CD4-positive, alpha-beta memory T cell (primary cell): ENCODE measurements around the gene UBXN1. TPM values are rescaled to one million over a fixed set of nuclear protein-coding genes. Genes with fewer than 3 reads are reported as not detected.
A peak's percentile ranks its signal among the peaks of the same experiment; 100 is the strongest.
"Not testable (repeated sequence)": the region's sequence is repeated elsewhere in the genome, so short reads cannot be mapped to it uniquely, and the experiment has no call there.

Experiments
- CTCF ChIA-PET: fragments of 350-600 bp; sonication (Branson Sonifier 250); formaldehyde crosslinking; loops from one replicate; lab custom pipeline; 2021; ENCODE audit warnings: inconsistent platforms; ENCODE audit not compliant: partially characterized antibody; lab: Charles Lee
- POLR2A ChIA-PET: fragments of 350-600 bp; sonication (Branson Sonifier 250); formaldehyde crosslinking; loops from one replicate; lab custom pipeline; 2021; ENCODE audit not compliant: partially characterized antibody; lab: Charles Lee
- DNase-seq, 5 donors: peaks; one replicate each; pipeline versions ENCODE4 v3.0.0 to v3.0.0-alpha.2; 2020 to 2022; ENCODE audit warnings: mixed read lengths in 1 of 5
- H3K27ac ChIP-seq: one replicate; pipeline ENCODE4 v1.7.0; 2013; ENCODE audit warnings: low read depth, low read length
- H3K27me3 ChIP-seq: 2 replicates; pipeline ENCODE4 v1.7.0; 2013; ENCODE audit warnings: mild to moderate bottlenecking, low read length, moderate library complexity; ENCODE audit not compliant: insufficient read depth
- H3K36me3 ChIP-seq: 2 replicates; pipeline ENCODE4 v1.7.0; 2013; ENCODE audit warnings: mild to moderate bottlenecking, low read length, moderate library complexity; ENCODE audit not compliant: insufficient read depth
- H3K4me1 ChIP-seq: 2 replicates; pipeline ENCODE4 v1.7.0; 2013; ENCODE audit warnings: mild to moderate bottlenecking, low read length, moderate library complexity; ENCODE audit not compliant: insufficient read depth
- H3K4me3 ChIP-seq, 2 donors: one replicate each; pipeline ENCODE4 v1.7.0; 2013; ENCODE audit warnings: low read length in 2 of 2, mild to moderate bottlenecking in 1 of 2
- H3K9me3 ChIP-seq, 2 donors: one replicate each; pipeline ENCODE4 v1.7.0; 2013; ENCODE audit warnings: low read length in 2 of 2, control low read depth in 1 of 2; ENCODE audit not compliant: control insufficient read depth in 1 of 2
- H3K27ac Mint-ChIP-seq, 7 donors: one replicate each; pipeline ENCODE4 v1.8.0; 2020 to 2021; ENCODE audit warnings: mixed read lengths in 7 of 7, mild to moderate bottlenecking in 6 of 7, inconsistent platforms in 3 of 7, moderate library complexity in 3 of 7
- H3K27me3 Mint-ChIP-seq, 2 donors: one replicate each; pipeline ENCODE4 v1.8.0; 2020 to 2021; ENCODE audit warnings: mixed read lengths in 2 of 2
- H3K36me3 Mint-ChIP-seq, 2 donors: one replicate each; pipeline ENCODE4 v1.8.0; 2020 to 2021; ENCODE audit warnings: mixed read lengths in 2 of 2, inconsistent platforms in 1 of 2, mild to moderate bottlenecking in 1 of 2
- H3K4me1 Mint-ChIP-seq, 4 donors: one replicate each; pipeline ENCODE4 v1.8.0; 2020 to 2021; ENCODE audit warnings: mixed read lengths in 4 of 4, mild to moderate bottlenecking in 1 of 4
- H3K4me3 Mint-ChIP-seq, 8 donors: one replicate each; pipeline ENCODE4 v1.8.0; 2020 to 2021; ENCODE audit warnings: mixed read lengths in 8 of 8, mild to moderate bottlenecking in 7 of 8, moderate library complexity in 6 of 8, inconsistent platforms in 3 of 8
- H3K9me3 Mint-ChIP-seq, 8 donors: one replicate each; pipeline ENCODE4 v1.8.0; 2020 to 2021; ENCODE audit warnings: mixed read lengths in 8 of 8, mild to moderate bottlenecking in 5 of 8, inconsistent platforms in 3 of 8, moderate library complexity in 1 of 8
- intact Hi-C: fragments of 100-400 bp; cut with micrococcal nuclease; formaldehyde crosslinking; loops from one replicate; pipeline ENCODE4 v1.15.1; 2023
- polyA plus RNA-seq, 2 donors: library from polyadenylated mRNA; unstranded; fragments of 300-500 nt; fragmentation: Illumina TruSeq; gene quantifications; one replicate each; pipeline ENCODE4 v1.2.3, GENCODE V29; 2021
- total RNA-seq, 2 experiments: library from RNA; stranded (reverse); gene quantifications; one replicate each; pipeline ENCODE4 v1.2.3, GENCODE V29; 2021

Gene UBXN1
- total and polyA plus RNA-seq, 4 experiments from 2014 or later, result 150 to 185 (median 179) TPM

DNA sequence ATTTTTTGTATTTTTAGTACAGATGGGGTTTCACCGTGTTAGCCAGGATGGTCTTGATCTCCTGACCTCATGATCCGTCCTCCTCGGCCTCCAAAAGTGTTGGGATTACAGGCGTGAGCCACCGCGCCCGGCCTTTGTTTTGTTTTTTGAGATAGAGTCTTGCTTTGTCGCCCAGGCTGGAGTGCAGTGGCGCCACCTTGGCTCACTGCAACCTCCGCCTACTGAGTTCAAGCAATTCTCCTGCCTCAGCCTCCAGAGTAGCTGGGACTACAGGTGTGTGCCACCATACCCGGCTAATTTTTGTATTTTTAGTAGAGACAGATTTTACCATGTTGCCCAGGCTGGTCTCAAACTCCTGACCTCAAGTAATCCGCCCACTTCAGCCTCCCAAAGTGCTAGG lies 28.6 kb downstream of the UBXN1 start:
- H3K27ac Mint-ChIP-seq, result peak overlapping the region in 3 of 7 donors; percentile 55 to 82 (median 78)
- Histone ChIP-seq H3K36me3 (peaks cover 18% of the 10 kb centered on the region), H3K4me1 (peaks cover 37% of the 10 kb centered on the region)
- DNase-seq, H3K27ac ChIP-seq, H3K9me3 Mint-ChIP-seq, H3K4me3 ChIP-seq, intact Hi-C loops, H3K27me3 Mint-ChIP-seq, H3K9me3 ChIP-seq, H3K27me3 ChIP-seq: not testable (repeated sequence)
- H3K36me3 Mint-ChIP-seq, result peaks cover 0 to 33% of the 10 kb centered on the region in 2 donors
- H3K4me1 Mint-ChIP-seq, result peaks cover 17 to 57% (median 32%) of the 10 kb centered on the region in 4 donors
- ChIA-PET CTCF (interaction anchor here (1.1 to 1.8 kb wide), 4 partner anchors 9 to 226 kb away, joined by 3 read pairs; partner anchors contain the start of genes C11orf98 and CSKMT), POLR2A (interaction anchor here (1.1 to 11.8 kb wide), 7 partner anchors 14 to 189 kb away, joined by 4 to 162 read pairs (median 5); partner anchors contain the start of genes C11orf98, CSKMT, EEF1G and TUT1)
- H3K4me3 Mint-ChIP-seq, result peak overlapping the region in 1 of 8 donors; percentile 20

DNA sequence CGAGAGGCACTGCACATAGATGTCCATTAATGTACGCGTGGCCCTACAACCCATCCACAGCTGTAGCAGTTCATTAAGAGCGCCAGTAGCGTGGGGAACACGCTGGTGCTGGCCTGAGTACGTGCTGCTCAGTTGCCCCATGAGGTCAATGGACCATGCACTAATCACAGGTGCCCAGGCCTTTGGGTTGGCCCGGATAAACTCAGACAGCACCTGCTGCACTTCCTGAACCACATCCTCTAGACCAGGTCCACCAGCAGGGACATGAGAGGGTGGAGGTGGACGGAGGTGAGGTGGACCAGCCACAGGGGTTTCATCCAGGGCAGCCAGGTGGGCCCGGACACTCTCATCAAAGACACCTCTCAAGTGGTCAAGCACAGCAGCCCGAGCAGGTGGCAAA lies 29.4 kb downstream of the UBXN1 start:
- peaks cover 18% of the 10 kb centered on the region for H3K36me3 ChIP-seq

DNA sequence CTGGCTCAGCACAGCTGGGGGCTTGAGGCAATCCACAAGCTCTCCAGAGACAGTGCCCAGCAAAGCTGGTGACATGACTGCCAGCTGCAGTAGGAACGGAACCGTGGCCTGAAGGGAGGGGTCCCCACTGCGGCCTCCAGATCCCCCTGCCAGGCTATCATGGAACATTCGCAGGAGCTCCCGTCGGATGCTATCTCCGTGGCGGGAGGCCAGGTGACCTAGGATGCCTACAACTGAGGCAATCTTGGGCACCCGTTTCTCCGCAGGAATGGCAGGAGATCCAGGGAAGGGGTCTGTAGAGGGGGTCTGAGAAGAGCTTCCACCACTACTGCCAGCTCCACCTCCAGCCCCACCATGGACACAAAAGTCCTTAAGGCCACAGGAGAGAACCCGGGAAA lies 29.9 kb downstream of the UBXN1 start:
- ChIA-PET POLR2A (interaction anchor here (0.8 to 11.8 kb wide), 14 partner anchors 13 to 207 kb away, joined by 3 to 162 read pairs (median 8); partner anchors contain the start of genes B3GAT3, C11orf98, CSKMT and EEF1G), CTCF (interaction anchor here (0.5 to 2.1 kb wide), 5 partner anchors 16 to 233 kb away, joined by 3 to 8 read pairs (median 5); partner anchors contain the start of genes C11orf98 and CSKMT)
- no peak overlapping the region for H3K4me3 ChIP-seq
- no peaks in the 10 kb centered on the region for H3K27me3 ChIP-seq
- Mint-ChIP-seq H3K27me3 (no peaks in the 10 kb centered on the region), H3K4me3 (peak overlapping the region in 2 of 8 donors; percentile 17 to 39), H3K27ac (peak overlapping the region in 1 of 7 donors; percentile 66), H3K4me1 (peaks cover 21 to 67% (median 38%) of the 10 kb centered on the region in 4 donors), H3K9me3 (peaks cover 0 to 6% (median 0%) of the 10 kb centered on the region in 8 donors), H3K36me3 (peaks cover 0 to 39% of the 10 kb centered on the region in 2 donors)
- peaks cover 18% of the 10 kb centered on the region for H3K36me3 ChIP-seq
- intact Hi-C loops, result no loop called here
- DNase-seq, result no peak
- H3K9me3 ChIP-seq, result no peaks in the 10 kb centered on the region
- no peak overlapping the region for H3K27ac ChIP-seq
- H3K4me1 ChIP-seq, result peaks cover 48% of the 10 kb centered on the region

More for the DNA sequence above, 29.4 kb downstream of the UBXN1 start:
- peaks cover 0 to 6% (median 0%) of the 10 kb centered on the region in 8 donors for H3K9me3 Mint-ChIP-seq
- peak overlapping the region in 3 of 7 donors; percentile 29 to 83 (median 55) for H3K27ac Mint-ChIP-seq
- CTCF ChIA-PET, result interaction anchor here (0.5 to 2.1 kb wide), 6 partner anchors 8 to 232 kb away, joined by 3 to 8 read pairs (median 4); partner anchors contain the start of genes C11orf98 and CSKMT
- H3K4me3 Mint-ChIP-seq, result peak overlapping the region in 1 of 8 donors; percentile 30
- H3K4me3 ChIP-seq, result no peak overlapping the region
- H3K4me1 ChIP-seq, result peaks cover 45% of the 10 kb centered on the region
- intact Hi-C loops, result no loop called here
- no peak for DNase-seq
- peaks cover 0 to 36% of the 10 kb centered on the region in 2 donors for H3K36me3 Mint-ChIP-seq
- POLR2A ChIA-PET, result interaction anchor here (1.1 to 11.8 kb wide), 10 partner anchors 13 to 105 kb away, joined by 3 to 162 read pairs (median 10); partner anchors contain the start of genes B3GAT3, C11orf98, CSKMT and EEF1G
- H3K27me3 Mint-ChIP-seq, result no peaks in the 10 kb centered on the region
- peaks cover 20 to 63% (median 38%) of the 10 kb centered on the region in 4 donors for H3K4me1 Mint-ChIP-seq
- H3K27ac ChIP-seq, result no peak overlapping the region
- no peaks in the 10 kb centered on the region for H3K27me3 ChIP-seq
- H3K9me3 ChIP-seq, result no peaks in the 10 kb centered on the region

- H3K27ac Mint-ChIP-seq, result peak overlapping the region in 1 of 7 donors; percentile 40
Observed at GRCh38 chr11:62648185-62648966, 30.5 kb downstream of the UBXN1 start.

DNA sequence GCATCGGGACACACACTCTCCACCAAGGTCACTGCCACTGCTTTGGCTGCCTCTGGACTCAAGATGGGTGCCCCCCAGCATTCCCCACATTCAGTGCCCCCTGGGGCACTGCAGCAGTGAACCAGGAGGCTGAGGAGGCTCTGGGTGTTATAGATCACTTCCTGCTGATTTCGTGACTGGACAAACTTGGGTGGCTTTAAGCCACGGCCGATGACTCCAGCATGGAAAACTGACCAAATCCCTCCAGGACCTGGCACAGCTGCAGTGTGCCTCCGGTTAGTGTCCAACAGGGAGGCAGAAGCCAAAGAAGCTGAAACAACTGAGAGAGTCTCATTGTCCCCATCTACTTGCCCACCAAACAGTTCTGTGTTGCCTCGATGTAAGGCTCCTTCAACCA lies 31.3 kb downstream of the UBXN1 start:
- intact Hi-C loops, result loop anchor here (2.0 kb wide), 2 partner anchors 17 to 57 kb away; partner anchors contain the start of genes C11orf98, CSKMT and TUT1
- Mint-ChIP-seq H3K36me3 (peaks cover 0 to 34% of the 10 kb centered on the region in 2 donors), H3K4me1 (peaks cover 18 to 57% (median 34%) of the 10 kb centered on the region in 4 donors), H3K4me3 (no peak overlapping the region), H3K9me3 (no peaks in the 10 kb centered on the region), H3K27me3 (no peaks in the 10 kb centered on the region), H3K27ac (peak overlapping the region in 2 of 7 donors; percentile 35 to 57)
- Histone ChIP-seq H3K36me3 (peaks cover 21% of the 10 kb centered on the region), H3K4me1 (peaks cover 47% of the 10 kb centered on the region), H3K4me3 (no peak overlapping the region), H3K9me3 (no peaks in the 10 kb centered on the region), H3K27me3 (no peaks in the 10 kb centered on the region), H3K27ac (no peak overlapping the region)
- DNase-seq, result no peak
- ChIA-PET CTCF (interaction anchor here (1.1 to 2.1 kb wide), 3 partner anchors 36 to 55 kb away, joined by 3 to 8 read pairs (median 5); no protein-coding TSS in a partner anchor), POLR2A (interaction anchor here (0.7 to 11.8 kb wide), 14 partner anchors 16 to 208 kb away, joined by 3 to 162 read pairs (median 9); partner anchors contain the start of genes B3GAT3, C11orf98, CSKMT and EEF1G)

More at GRCh38 chr11:62648185-62648966, 30.5 kb downstream of the UBXN1 start:
- intact Hi-C loops, result no loop called here
- Histone ChIP-seq H3K27me3 (no peaks in the 10 kb centered on the region), H3K9me3 (no peaks in the 10 kb centered on the region), H3K36me3 (peaks cover 18% of the 10 kb centered on the region), H3K4me1 (peaks cover 48% of the 10 kb centered on the region), H3K4me3 (no peak overlapping the region), H3K27ac (no peak overlapping the region)
- Mint-ChIP-seq H3K9me3 (peaks cover 0 to 2% (median 0%) of the 10 kb centered on the region in 8 donors), H3K36me3 (peaks cover 0 to 36% of the 10 kb centered on the region in 2 donors), H3K4me1 (peaks cover 19 to 63% (median 35%) of the 10 kb centered on the region in 4 donors), H3K4me3 (no peak overlapping the region), H3K27me3 (no peaks in the 10 kb centered on the region)
- no peak for DNase-seq
- POLR2A ChIA-PET, result interaction anchor here (0.7 to 11.8 kb wide), 17 partner anchors 12 to 207 kb away, joined by 3 to 162 read pairs (median 6); partner anchors contain the start of genes B3GAT3, C11orf98, CSKMT and EEF1G
- CTCF ChIA-PET, result interaction anchor here (1.1 to 2.1 kb wide), 5 partner anchors 16 to 56 kb away, joined by 3 to 8 read pairs (median 5); partner anchors contain the start of genes C11orf98 and CSKMT

GRCh38 chr11:62646825-62647608 lies 31.9 kb downstream of the UBXN1 start:
- intact Hi-C loops, result loop anchor here (1.0 to 2.0 kb wide), 5 partner anchors 18 to 62 kb away; partner anchors contain the start of genes C11orf98, CSKMT, EML3 and TUT1

More at GRCh38 chr11:62646825-62647608, 31.9 kb downstream of the UBXN1 start:
- DNase-seq, result no peak
- CTCF ChIA-PET, result interaction anchor here (1.0 to 2.1 kb wide), 5 partner anchors 9 to 56 kb away, joined by 3 to 7 read pairs (median 3); partner anchors contain the start of gene TUT1
- H3K27me3 Mint-ChIP-seq, result no peaks in the 10 kb centered on the region
- peaks cover 22% of the 10 kb centered on the region for H3K36me3 ChIP-seq
- no peaks in the 10 kb centered on the region for H3K9me3 ChIP-seq
- peak overlapping the region; percentile 92 for H3K27ac ChIP-seq
- H3K9me3 Mint-ChIP-seq, result no peaks in the 10 kb centered on the region
- H3K27ac Mint-ChIP-seq, result peak overlapping the region; percentile 84 to 99 (median 97)
- peak overlapping the region in 1 of 2 donors; percentile 55 for H3K4me3 ChIP-seq
- H3K4me3 Mint-ChIP-seq, result peak overlapping the region; percentile 93 to 99 (median 95)
- POLR2A ChIA-PET, result interaction anchor here (0.6 to 11.8 kb wide), 38 partner anchors 8 to 235 kb away, joined by 3 to 162 read pairs (median 8); partner anchors contain the start of genes B3GAT3, BSCL2, C11orf98 and CSKMT
- no peaks in the 10 kb centered on the region for H3K27me3 ChIP-seq
- H3K4me1 Mint-ChIP-seq, result peaks cover 14 to 51% (median 29%) of the 10 kb centered on the region in 4 donors
- peaks cover 41% of the 10 kb centered on the region for H3K4me1 ChIP-seq
- H3K36me3 Mint-ChIP-seq, result peaks cover 0 to 32% of the 10 kb centered on the region in 2 donors
